ENCODE data around the gene INSR. TPM values are rescaled to one million over a fixed set of nuclear protein-coding genes. Genes with fewer than 3 reads are reported as not detected.
"Not testable (repeated sequence)": the region's sequence is repeated elsewhere in the genome, so short reads cannot be mapped to it uniquely, and the experiment has no call there.

The INSR gene
- total RNA-seq, 1 donor from 2014 or later = 39.3 TPM

- H3K9me3 ChIP-seq; DNase-seq (ENCODE audit: low spot score in 2 of 2); H3K4me3 ChIP-seq; intact Hi-C loops (cut with DNase I); H3K4me1 ChIP-seq; H3K27ac ChIP-seq; H3K27me3 ChIP-seq: not testable (repeated sequence)
- TF ChIP-seq, protein P1, sequence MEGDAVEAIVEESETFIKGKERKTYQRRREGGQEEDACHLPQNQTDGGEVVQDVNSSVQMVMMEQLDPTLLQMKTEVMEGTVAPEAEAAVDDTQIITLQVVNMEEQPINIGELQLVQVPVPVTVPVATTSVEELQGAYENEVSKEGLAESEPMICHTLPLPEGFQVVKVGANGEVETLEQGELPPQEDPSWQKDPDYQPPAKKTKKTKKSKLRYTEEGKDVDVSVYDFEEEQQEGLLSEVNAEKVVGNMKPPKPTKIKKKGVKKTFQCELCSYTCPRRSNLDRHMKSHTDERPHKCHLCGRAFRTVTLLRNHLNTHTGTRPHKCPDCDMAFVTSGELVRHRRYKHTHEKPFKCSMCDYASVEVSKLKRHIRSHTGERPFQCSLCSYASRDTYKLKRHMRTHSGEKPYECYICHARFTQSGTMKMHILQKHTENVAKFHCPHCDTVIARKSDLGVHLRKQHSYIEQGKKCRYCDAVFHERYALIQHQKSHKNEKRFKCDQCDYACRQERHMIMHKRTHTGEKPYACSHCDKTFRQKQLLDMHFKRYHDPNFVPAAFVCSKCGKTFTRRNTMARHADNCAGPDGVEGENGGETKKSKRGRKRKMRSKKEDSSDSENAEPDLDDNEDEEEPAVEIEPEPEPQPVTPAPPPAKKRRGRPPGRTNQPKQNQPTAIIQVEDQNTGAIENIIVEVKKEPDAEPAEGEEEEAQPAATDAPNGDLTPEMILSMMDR (IDR thresholded peaks at IDR 0.05) = peak in 2 of 3 experiments; percentile 15 to 20
- H3K36me3 ChIP-seq = peaks cover 10 to 11% of the 10 kb centered on the region in 2 donors
Observed at GRCh38 chr19:7067122-7067521, 227.1 kb downstream of the INSR start.

DNA sequence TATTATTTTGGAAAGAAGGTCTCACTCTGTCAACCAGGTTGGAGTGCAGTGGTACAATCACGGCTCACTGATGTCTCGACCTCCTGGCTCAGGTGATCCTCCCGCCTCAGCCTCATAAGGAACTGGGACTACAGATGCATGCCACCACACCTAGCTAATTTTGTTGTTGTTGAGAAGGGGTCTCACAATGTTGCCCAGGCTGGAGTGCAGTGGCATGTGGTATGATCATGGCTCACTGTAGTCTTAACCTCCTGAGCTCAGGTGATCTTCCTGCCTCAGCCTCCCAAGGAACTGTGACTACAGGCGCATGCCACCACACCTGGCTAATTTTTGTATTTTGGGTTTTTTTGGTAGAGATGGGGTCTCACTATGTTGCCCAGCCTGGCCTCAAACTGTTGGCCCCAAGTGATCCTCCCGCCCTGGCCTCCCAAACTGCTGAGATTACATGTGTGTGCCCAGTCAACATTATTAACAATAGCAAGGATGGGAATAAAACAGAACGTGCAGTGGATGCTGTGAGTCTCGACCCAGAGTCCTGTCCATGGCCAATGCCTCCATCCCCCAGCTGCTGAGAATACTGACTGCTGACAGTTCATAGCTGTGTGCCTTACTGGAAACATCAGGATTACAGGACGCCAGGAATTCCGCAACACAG, 230.3 kb downstream of the INSR start:
- no peak for DNase-seq (ENCODE audit: low spot score in 2 of 2)
- intact Hi-C loops (cut with DNase I) = no loop called here
- no peaks in the 10 kb centered on the region for H3K27me3 ChIP-seq
- TF ChIP-seq, protein P1 (IDR thresholded peaks at IDR 0.05) = no peak
- H3K36me3 ChIP-seq = no peaks in the 10 kb centered on the region
- H3K9me3 ChIP-seq = no peaks in the 10 kb centered on the region
- H3K4me1 ChIP-seq = no peaks in the 10 kb centered on the region
- no peak overlapping the region for H3K27ac ChIP-seq
- no peak overlapping the region for H3K4me3 ChIP-seq

DNA sequence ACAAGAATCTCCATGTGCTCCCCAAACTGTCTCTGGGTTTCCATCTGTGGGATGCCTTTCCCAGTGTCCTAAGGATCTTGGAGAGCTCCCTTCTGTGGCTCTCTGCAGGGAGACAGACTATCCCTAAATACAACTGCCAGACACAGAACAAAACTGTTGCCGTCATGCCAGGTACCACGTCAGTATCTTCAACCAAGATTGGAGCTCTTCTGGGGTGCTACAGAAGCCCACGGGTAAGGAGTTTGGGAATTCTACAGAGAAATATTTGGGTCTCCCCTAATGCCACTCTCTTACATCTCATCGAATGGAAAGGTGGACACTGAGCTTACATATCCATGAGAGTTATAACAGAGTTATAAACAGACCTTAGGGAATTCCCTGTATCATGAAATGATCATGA, 230.9 kb downstream of the INSR start:
- Histone ChIP-seq H3K36me3 (no peaks in the 10 kb centered on the region), H3K27me3 (no peaks in the 10 kb centered on the region), H3K27ac (no peak overlapping the region), H3K4me1 (no peaks in the 10 kb centered on the region), H3K4me3 (no peak overlapping the region), H3K9me3 (no peaks in the 10 kb centered on the region)
- TF ChIP-seq, protein P1 (IDR thresholded peaks at IDR 0.05) = no peak
- intact Hi-C loops (cut with DNase I) = no loop called here
- no peak for DNase-seq (ENCODE audit: low spot score in 2 of 2)

Other genes starting within 250 kb of the INSR start
- gene MBD3L2, start 245.1 kb downstream of the INSR start, total RNA-seq = not detected
- gene MBD3L3, start 235.7 kb downstream of the INSR start, total RNA-seq = not detected
- gene ZNF557, start 224.7 kb downstream of the INSR start, total RNA-seq = 0.75 TPM
- gene ARHGEF18, start 54.5 kb upstream of the INSR start, total RNA-seq = 31.3 TPM
- not detected for gene PEX11G, start 194.6 kb upstream of the INSR start, total RNA-seq
- gene ZNF358, start 221.7 kb upstream of the INSR start, total RNA-seq = 163 TPM
- 11.9 TPM for gene MCOLN1, start 228.2 kb upstream of the INSR start, total RNA-seq
- gene PNPLA6, start 241.3 kb upstream of the INSR start, total RNA-seq = 190 TPM